HepG2 (cell line): Measurements from ENCODE around the gene B4GALT3. TPM values are rescaled to one million over a fixed set of nuclear protein-coding genes. Genes with fewer than 3 reads are reported as not detected.

Experiments used
- ATAC-seq: fragments of 200-7000 bp; cut with Tn5 transposase; 3 replicates; pipeline ENCODE4 v1.9.1; 2020; ENCODE audit warnings: mild to moderate bottlenecking, moderate library complexity
- BruUV-seq: library from RNA; stranded (reverse); fragments of 400-500 nt; replicated peaks from 2 replicates; lab custom pipeline; 2021; lab: Mats Ljungman, UMichigan
- CTCF ChIA-PET: fragments of 300-600 bp; formaldehyde crosslinking; extraction: SDS; loops from one replicate; lab custom pipeline; 2021; ENCODE audit warnings: low total read pairs, inconsistent platforms, low intra/inter-chr PET ratio; lab: Yijun Ruan, JAX
- POLR2A ChIA-PET: fragments of 350-600 bp; sonication (Branson Sonifier 250); formaldehyde crosslinking; loops from one replicate; lab custom pipeline; 2020; ENCODE audit warnings: antibody characterized with exemption, inconsistent platforms; lab: Yijun Ruan, JAX
- DNase-seq: peaks from one replicate; pipeline ENCODE4 v3.0.0-alpha.2; 2015; ENCODE audit warnings: low spot score
- FAIRE-seq: peaks from 3 replicates; lab custom pipeline; 2011; peaks lifted over from hg19 to GRCh38; lab: Jason Lieb, UNC
- H2AFZ ChIP-seq: one replicate; pipeline ENCODE4 v1.6.1; 2011; ENCODE audit warnings: low read length, inconsistent platforms
- H3K27ac ChIP-seq: fragments of 300-600 bp; 3 replicates; pipeline ENCODE4 v1.8.0; 2011; ENCODE audit warnings: mixed run types, mild to moderate bottlenecking, mixed read lengths, low read length, inconsistent platforms; ENCODE audit not compliant: insufficient read depth; ENCODE audit errors: extremely low read length
- H3K27me3 ChIP-seq, 2 experiments: fragments of 200-600 bp in 1 of 2; 2 replicates in 1 of 2; 3 replicates in 1 of 2; pipeline versions ENCODE4 v1.6.0 to v1.8.0; 2011; ENCODE audit warnings: low read length in 2 of 2, mild to moderate bottlenecking in 2 of 2, moderate library complexity in 2 of 2, inconsistent platforms in 1 of 2; ENCODE audit not compliant: insufficient read depth in 2 of 2, control insufficient read depth in 1 of 2
- H3K36me3 ChIP-seq, 2 experiments: fragments of 200-600 bp in 1 of 2; replicated peaks in 1 of 2; 2 replicates in 1 of 2; 3 replicates in 1 of 2; pipeline versions ENCODE4 v1.5.1 to v1.8.0; 2011; ENCODE audit warnings: low read length in 2 of 2, inconsistent platforms in 1 of 2; ENCODE audit not compliant: insufficient read depth in 2 of 2, control insufficient read depth in 1 of 2
- H3K4me1 ChIP-seq: 2 replicates; pipeline ENCODE4 v1.5.1; 2012; ENCODE audit warnings: low read length, inconsistent platforms; ENCODE audit not compliant: insufficient read depth
- H3K4me2 ChIP-seq: 2 replicates; pipeline ENCODE4 v1.6.0; 2011; ENCODE audit warnings: low read depth, low read length, inconsistent platforms
- H3K4me3 ChIP-seq, 3 experiments: fragments of 200-600 bp in 1 of 3; sonication (generic), shearing (Covaris generic) in 1 of 3; replicated peaks in 1 of 3; 2 replicates each; pipeline ENCODE4 v1.5.1; 2011 to 2016; ENCODE audit warnings: low read length in 3 of 3, inconsistent platforms in 2 of 3, low read depth in 2 of 3, mild to moderate bottlenecking in 2 of 3, control low read depth in 1 of 3, mixed read lengths in 1 of 3; ENCODE audit not compliant: insufficient read depth in 1 of 3
- H3K79me2 ChIP-seq: one replicate; pipeline ENCODE4 v1.6.1; 2011; ENCODE audit warnings: low read length, inconsistent platforms; ENCODE audit not compliant: insufficient read depth
- H3K9ac ChIP-seq: 2 replicates; pipeline ENCODE4 v1.6.0; 2011; ENCODE audit warnings: mild to moderate bottlenecking, low read depth, low read length, inconsistent platforms; ENCODE audit not compliant: insufficient read depth
- H3K9me3 ChIP-seq: 2 replicates; pipeline ENCODE4 v1.5.1; 2012; ENCODE audit warnings: mild to moderate bottlenecking, low read length
- H4K20me1 ChIP-seq: 2 replicates; pipeline ENCODE4 v1.6.0; 2011; ENCODE audit warnings: inconsistent platforms, mild to moderate bottlenecking, low read length, moderate library complexity; ENCODE audit not compliant: insufficient read depth
- ATM ChIP-seq: fragments of 450-650 bp; IDR thresholded peaks from 2 replicates; pipeline ENCODE4 v1.7.1; 2017; ENCODE audit warnings: mild to moderate bottlenecking, borderline replicate concordance
- KMT2A ChIP-seq: sonication (generic); formaldehyde crosslinking; IDR thresholded peaks from 2 replicates; pipeline ENCODE4 v1.4.0; 2020; ENCODE audit warnings: missing genetic modification reagents
- MAFF ChIP-seq: IDR thresholded peaks from 2 replicates; pipeline ENCODE4 v1.6.1; 2011; ENCODE audit warnings: low read depth, low read length, improper control_type of control experiment
- RFX1 ChIP-seq: fragments of 450-650 bp; IDR thresholded peaks from 2 replicates; pipeline ENCODE4 v1.6.1; 2017
- ZNF101 ChIP-seq: sonication (generic); formaldehyde crosslinking; IDR thresholded peaks from 2 replicates; pipeline ENCODE4 v1.4.0; 2020; ENCODE audit warnings: mild to moderate bottlenecking, low read depth, missing genetic modification reagents, borderline replicate concordance
- ZNF138 ChIP-seq: sonication (generic); formaldehyde crosslinking; IDR thresholded peaks from 2 replicates; pipeline ENCODE4 v1.5.0; 2020; ENCODE audit warnings: mild to moderate bottlenecking, low read depth, missing genetic modification reagents
- ZNF589 ChIP-seq: sonication (generic); formaldehyde crosslinking; conservative IDR thresholded peaks from 2 replicates; pipeline ENCODE4 v1.8.0; 2022; ENCODE audit warnings: mild to moderate bottlenecking, moderate library complexity, missing genetic modification reagents
- ZNF761 ChIP-seq: sonication (generic); formaldehyde crosslinking; conservative IDR thresholded peaks from 2 replicates; pipeline ENCODE4 v1.4.0; 2020; ENCODE audit warnings: mild to moderate bottlenecking, missing genetic modification reagents
- WGBS: methylation state at CpG from one replicate; pipeline ENCODE4 v1.1.6; 2017; ENCODE audit warnings: low lambda C conversion rate; 5-methylcytosine and 5-hydroxymethylcytosine counted together
- in situ Hi-C: cut with HindIII; loops from 2 replicates; pipeline ENCODE4 v1.10.0; 2017; ENCODE audit warnings: low pct_unique_long_range_greater_than_20kb; ENCODE audit not compliant: extremely low pct_ligation_motif_present
- intact Hi-C: fragments of 100-400 bp; cut with micrococcal nuclease; formaldehyde crosslinking; loops from one replicate; pipeline ENCODE4 v1.10.0; 2022; ENCODE audit not compliant: unreplicated experiment
- polyA plus RNA-seq, 8 experiments: library from polyadenylated mRNA; depleted of rRNA in 3 of 8; stranded (reverse) in 7 of 8; unstranded in 1 of 8; fragments of >200 nt; fragmentation: Illumina TruSeq in 4 of 8; extraction: Trizol in 4 of 8; gene quantifications; 2 replicates each; pipeline versions ENCODE4 v1.2.1 to v1.2.3, GENCODE V29; 2011 to 2016; ENCODE audit warnings: low read depth in 4 of 8, missing spikeins in 1 of 8, mixed read lengths in 1 of 8; ENCODE audit not compliant: insufficient read depth in 1 of 8
- total RNA-seq, 5 experiments: library from RNA; depleted of rRNA; stranded (reverse); fragments of >200 nt; fragmentation: Illumina TruSeq; extraction: Trizol; gene quantifications; 2 replicates each; pipeline ENCODE4 v1.2.3, GENCODE V29; 2016; ENCODE audit warnings: low read depth in 1 of 5
- TF ChIP-seq, protein P1 (sequence below): sonication (generic); formaldehyde crosslinking; IDR thresholded peaks from 2 replicates; pipeline ENCODE4 v1.5.0; 2020; ENCODE audit warnings: mild to moderate bottlenecking, missing genetic modification reagents
- TF ChIP-seq, protein P2 (sequence below): sonication (generic); formaldehyde crosslinking; IDR thresholded peaks from 2 replicates; pipeline ENCODE4 v1.5.0; 2020; ENCODE audit warnings: missing genetic modification reagents, mild to moderate bottlenecking, borderline replicate concordance
- TF ChIP-seq, protein P3 (sequence below): sonication (generic); formaldehyde crosslinking; IDR thresholded peaks from one replicate; pipeline ENCODE4 v1.5.1; 2020; ENCODE audit warnings: mild to moderate bottlenecking, missing genetic modification reagents; ENCODE audit errors: not compliant biosample characterization

The B4GALT3 gene
- total and polyA plus RNA-seq, 2 of the 13 experiments (the other 11 are each of a cell fraction or from before 2014, with no cell fraction given) = 35.6 to 40.4 TPM

DNA sequence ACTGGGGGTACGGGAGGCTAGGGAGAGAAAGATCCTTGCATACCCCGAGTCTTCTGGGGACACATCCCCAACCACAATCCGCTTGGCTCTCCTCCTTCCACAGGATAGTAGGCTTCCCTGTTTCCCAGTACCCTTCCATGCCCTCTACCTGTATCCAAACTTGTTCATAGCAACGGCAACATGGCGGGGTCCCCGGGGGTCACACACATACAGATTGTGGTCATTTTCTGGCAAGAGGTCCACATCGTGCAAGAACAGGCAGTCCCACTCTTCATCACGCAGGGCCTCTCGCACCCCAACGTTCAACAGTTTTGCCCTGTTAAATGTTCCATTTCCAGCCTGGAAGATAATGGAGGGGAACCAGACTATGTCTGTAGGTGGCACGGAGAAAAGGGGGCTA, 3.6 kb downstream of the B4GALT3 start (continued):
- TF ChIP-seq ZNF589 (no peak), ZNF761 (CRISPR knock-in tag) (no peak), KMT2A (CRISPR knock-in tag) (no peak), MAFF (no peak)
- TF ChIP-seq, protein P1, sequence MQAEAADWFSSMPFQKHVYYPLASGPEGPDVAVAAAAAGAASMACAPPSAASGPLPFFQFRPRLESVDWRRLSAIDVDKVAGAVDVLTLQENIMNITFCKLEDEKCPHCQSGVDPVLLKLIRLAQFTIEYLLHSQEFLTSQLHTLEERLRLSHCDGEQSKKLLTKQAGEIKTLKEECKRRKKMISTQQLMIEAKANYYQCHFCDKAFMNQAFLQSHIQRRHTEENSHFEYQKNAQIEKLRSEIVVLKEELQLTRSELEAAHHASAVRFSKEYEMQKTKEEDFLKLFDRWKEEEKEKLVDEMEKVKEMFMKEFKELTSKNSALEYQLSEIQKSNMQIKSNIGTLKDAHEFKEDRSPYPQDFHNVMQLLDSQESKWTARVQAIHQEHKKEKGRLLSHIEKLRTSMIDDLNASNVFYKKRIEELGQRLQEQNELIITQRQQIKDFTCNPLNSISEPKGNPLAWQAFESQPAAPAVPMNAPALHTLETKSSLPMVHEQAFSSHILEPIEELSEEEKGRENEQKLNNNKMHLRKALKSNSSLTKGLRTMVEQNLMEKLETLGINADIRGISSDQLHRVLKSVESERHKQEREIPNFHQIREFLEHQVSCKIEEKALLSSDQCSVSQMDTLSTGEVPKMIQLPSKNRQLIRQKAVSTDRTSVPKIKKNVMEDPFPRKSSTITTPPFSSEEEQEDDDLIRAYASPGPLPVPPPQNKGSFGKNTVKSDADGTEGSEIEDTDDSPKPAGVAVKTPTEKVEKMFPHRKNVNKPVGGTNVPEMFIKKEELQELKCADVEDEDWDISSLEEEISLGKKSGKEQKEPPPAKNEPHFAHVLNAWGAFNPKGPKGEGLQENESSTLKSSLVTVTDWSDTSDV (CRISPR knock-in tag) = no peak

DNA sequence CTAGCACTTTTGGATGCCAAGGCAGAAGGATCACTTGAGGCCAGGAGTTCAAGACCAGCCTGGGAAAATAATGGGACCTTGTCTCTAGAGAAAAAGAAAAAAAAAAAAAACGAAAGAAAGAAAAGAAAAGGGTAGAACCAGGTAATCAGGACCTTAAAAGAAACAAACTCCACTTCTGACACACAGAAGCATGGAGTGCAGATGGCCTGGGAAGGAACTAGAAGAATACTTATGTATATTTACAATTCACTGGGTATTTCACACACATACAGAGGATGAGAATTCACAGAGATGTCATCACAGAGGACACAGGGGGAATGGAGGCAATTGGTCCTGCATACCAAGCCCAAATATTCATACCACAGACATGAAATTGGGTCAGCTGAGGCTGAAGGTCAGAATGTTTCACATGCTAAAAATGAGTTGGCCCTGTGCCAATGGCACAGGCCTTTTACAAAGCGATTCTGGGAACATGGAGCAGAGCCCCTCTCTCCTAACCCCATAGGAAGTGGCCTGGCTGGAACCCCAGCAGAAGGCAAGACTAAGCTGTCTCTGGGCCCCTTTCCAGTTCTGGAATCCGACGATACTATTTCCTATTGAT, 4.4 kb downstream of the B4GALT3 start:
- Histone ChIP-seq H3K4me3 (no peak overlapping the region), H4K20me1 (no peaks in the 10 kb centered on the region), H3K27me3 (no peaks in the 10 kb centered on the region; a peak in 1 of 5 replicates), H3K36me3 (peaks cover 11 to 43% of the 10 kb centered on the region in 2 experiments), H3K4me2 (no peak overlapping the region), H3K4me1 (peaks cover 13% of the 10 kb centered on the region), H3K27ac (no peak overlapping the region), H2AFZ (no peak overlapping the region), H3K9me3 (no peaks in the 10 kb centered on the region), H3K79me2 (peaks cover 10% of the 10 kb centered on the region), H3K9ac (no peak overlapping the region)
- BruUV-seq = no TSS peak
- ATAC-seq (no peak), FAIRE-seq (no peak), DNase-seq (no peak)
- WGBS = 88% methylated on average over 4 of the region's 4 CpGs
- POLR2A ChIA-PET = no interaction called here
- CTCF ChIA-PET = no interaction called here
- intact Hi-C loops = no loop called here
- in situ Hi-C loops = no loop called here
- TF ChIP-seq, protein P2, sequence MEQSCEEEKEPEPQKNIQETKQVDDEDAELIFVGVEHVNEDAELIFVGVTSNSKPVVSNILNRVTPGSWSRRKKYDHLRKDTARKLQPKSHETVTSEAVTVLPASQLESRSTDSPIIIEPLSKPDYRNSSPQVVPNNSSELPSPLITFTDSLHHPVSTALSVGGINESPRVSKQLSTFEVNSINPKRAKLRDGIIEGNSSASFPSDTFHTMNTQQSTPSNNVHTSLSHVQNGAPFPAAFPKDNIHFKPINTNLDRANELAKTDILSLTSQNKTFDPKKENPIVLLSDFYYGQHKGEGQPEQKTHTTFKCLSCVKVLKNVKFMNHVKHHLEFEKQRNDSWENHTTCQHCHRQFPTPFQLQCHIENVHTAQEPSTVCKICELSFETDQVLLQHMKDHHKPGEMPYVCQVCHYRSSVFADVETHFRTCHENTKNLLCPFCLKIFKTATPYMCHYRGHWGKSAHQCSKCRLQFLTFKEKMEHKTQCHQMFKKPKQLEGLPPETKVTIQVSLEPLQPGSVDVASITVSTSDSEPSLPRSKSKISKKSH (CRISPR knock-in tag) = no peak
- TF ChIP-seq RFX1 (no peak), ZNF101 (no peak), ZNF138 (CRISPR knock-in tag) (no peak), ATM (no peak)
- TF ChIP-seq, protein P3, sequence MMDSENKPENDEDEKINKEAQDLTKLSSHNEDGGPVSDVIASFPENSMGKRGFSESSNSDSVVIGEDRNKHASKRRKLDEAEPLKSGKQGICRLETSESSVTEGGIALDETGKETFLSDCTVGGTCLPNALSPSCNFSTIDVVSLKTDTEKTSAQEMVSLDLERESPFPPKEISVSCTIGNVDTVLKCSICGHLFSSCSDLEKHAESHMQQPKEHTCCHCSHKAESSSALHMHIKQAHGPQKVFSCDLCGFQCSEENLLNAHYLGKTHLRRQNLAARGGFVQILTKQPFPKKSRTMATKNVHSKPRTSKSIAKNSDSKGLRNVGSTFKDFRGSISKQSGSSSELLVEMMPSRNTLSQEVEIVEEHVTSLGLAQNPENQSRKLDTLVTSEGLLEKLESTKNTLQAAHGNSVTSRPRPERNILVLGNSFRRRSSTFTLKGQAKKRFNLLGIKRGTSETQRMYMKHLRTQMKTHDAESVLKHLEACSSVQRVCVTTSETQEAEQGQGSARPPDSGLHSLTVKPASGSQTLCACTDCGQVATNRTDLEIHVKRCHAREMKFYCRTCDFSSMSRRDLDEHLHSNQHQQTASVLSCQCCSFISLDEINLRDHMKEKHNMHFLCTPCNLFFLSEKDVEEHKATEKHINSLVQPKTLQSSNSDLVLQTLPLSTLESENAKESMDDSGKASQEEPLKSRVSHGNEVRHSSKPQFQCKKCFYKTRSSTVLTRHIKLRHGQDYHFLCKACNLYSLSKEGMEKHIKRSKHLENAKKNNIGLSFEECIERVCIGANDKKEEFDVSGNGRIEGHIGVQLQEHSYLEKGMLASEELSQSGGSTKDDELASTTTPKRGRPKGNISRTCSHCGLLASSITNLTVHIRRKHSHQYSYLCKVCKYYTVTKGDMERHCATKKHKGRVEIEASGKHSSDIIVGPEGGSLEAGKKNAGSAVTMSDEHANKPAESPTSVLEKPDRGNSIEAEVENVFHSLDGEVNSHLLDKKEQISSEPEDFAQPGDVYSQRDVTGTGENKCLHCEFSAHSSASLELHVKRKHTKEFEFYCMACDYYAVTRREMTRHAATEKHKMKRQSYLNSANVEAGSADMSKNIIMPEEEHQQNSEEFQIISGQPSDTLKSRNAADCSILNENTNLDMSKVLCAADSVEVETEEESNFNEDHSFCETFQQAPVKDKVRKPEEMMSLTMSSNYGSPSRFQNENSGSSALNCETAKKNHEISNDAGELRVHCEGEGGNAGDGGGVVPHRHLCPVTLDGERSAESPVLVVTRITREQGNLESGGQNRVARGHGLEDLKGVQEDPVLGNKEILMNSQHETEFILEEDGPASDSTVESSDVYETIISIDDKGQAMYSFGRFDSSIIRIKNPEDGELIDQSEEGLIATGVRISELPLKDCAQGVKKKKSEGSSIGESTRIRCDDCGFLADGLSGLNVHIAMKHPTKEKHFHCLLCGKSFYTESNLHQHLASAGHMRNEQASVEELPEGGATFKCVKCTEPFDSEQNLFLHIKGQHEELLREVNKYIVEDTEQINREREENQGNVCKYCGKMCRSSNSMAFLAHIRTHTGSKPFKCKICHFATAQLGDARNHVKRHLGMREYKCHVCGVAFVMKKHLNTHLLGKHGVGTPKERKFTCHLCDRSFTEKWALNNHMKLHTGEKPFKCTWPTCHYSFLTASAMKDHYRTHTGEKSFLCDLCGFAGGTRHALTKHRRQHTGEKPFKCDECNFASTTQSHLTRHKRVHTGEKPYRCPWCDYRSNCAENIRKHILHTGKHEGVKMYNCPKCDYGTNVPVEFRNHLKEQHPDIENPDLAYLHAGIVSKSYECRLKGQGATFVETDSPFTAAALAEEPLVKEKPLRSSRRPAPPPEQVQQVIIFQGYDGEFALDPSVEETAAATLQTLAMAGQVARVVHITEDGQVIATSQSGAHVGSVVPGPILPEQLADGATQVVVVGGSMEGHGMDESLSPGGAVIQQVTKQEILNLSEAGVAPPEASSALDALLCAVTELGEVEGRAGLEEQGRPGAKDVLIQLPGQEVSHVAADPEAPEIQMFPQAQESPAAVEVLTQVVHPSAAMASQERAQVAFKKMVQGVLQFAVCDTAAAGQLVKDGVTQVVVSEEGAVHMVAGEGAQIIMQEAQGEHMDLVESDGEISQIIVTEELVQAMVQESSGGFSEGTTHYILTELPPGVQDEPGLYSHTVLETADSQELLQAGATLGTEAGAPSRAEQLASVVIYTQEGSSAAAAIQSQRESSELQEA = no peak
